NCI-H460 (cell line): ENCODE measurements around the gene ARMH1. TPM values are rescaled to one million over a fixed set of nuclear protein-coding genes. Genes with fewer than 3 reads are reported as not detected.

Source experiments
- DNase-seq: peaks from one replicate; pipeline ENCODE4 v3.0.0-alpha.2; 2016; ENCODE audit warnings: low read depth; ENCODE audit errors: extremely low read depth
- total RNA-seq: library from RNA; depleted of rRNA; stranded (reverse); fragments of >200 nt; shearing (Covaris generic); gene quantifications from 2 replicates; pipeline ENCODE4 v1.2.3, GENCODE V29; 2014

Gene ARMH1
- total RNA-seq, 1 experiment from 2014 or later: 0.62 TPM

- no peak for DNase-seq
These were observed 30.7 kb upstream of the ARMH1 start for GRCh38 chr1:44643721-44644334.

GRCh38 chr1:44644806-44645205, 29.7 kb upstream of the ARMH1 start:
- DNase-seq: no peak

- DNase-seq: no peak
These were observed 28.9 kb upstream of the ARMH1 start for GRCh38 chr1:44645476-44646244.

- DNase-seq: no peak
These were observed 28.0 kb upstream of the ARMH1 start for GRCh38 chr1:44646261-44647110.

- no peak for DNase-seq
These were observed 26.6 kb upstream of the ARMH1 start for GRCh38 chr1:44647896-44648295.

- DNase-seq: no peak
These were observed 25.8 kb upstream of the ARMH1 start for GRCh38 chr1:44648529-44649250.

- no peak for DNase-seq
These were observed 24.7 kb upstream of the ARMH1 start for GRCh38 chr1:44649788-44650158.

- DNase-seq: no peak
These were observed 24.2 kb upstream of the ARMH1 start for GRCh38 chr1:44650159-44650831.

- no peak for DNase-seq
These were observed 23.4 kb upstream of the ARMH1 start for GRCh38 chr1:44651069-44651468.

- DNase-seq: peak; percentile 50
These were observed 21.9 kb upstream of the ARMH1 start for GRCh38 chr1:44652445-44653106.

GRCh38 chr1:44653107-44653964, 21.2 kb upstream of the ARMH1 start:
- DNase-seq: no peak

- DNase-seq: no peak
These were observed 19.8 kb upstream of the ARMH1 start for GRCh38 chr1:44654621-44655187.

GRCh38 chr1:44655609-44656008, 18.9 kb upstream of the ARMH1 start:
- DNase-seq: peak; percentile 12

- no peak for DNase-seq
These were observed 14.9 kb upstream of the ARMH1 start for GRCh38 chr1:44659566-44659965.

- DNase-seq: no peak
These were observed 14.3 kb upstream of the ARMH1 start for GRCh38 chr1:44660176-44660575.

- no peak for DNase-seq
These were observed 12.5 kb upstream of the ARMH1 start for GRCh38 chr1:44661781-44662682.

- DNase-seq: no peak
These were observed 11.9 kb upstream of the ARMH1 start for GRCh38 chr1:44662683-44663030.

- no peak for DNase-seq
These were observed 11.1 kb upstream of the ARMH1 start for GRCh38 chr1:44663417-44663816.
